Naive thymus-derived CD4-positive, alpha-beta T cell (primary cell): ENCODE measurements around the gene ROR2. TPM values are rescaled to one million over a fixed set of nuclear protein-coding genes. Genes with fewer than 3 reads are reported as not detected.

Experiments
- ATAC-seq: fragments of 150-1000 bp; cut with Tn5 transposase; 2 replicates; pipeline ENCODE4 v1.10.0; 2021; ENCODE audit warnings: mild to moderate bottlenecking, moderate library complexity
- CTCF ChIA-PET: fragments of 350-600 bp; sonication (Branson Sonifier 250); formaldehyde crosslinking; loops from one replicate; lab custom pipeline; 2021; ENCODE audit warnings: antibody characterized with exemption; lab: Charles Lee
- POLR2A ChIA-PET: fragments of 350-600 bp; sonication (Branson Sonifier 250); formaldehyde crosslinking; loops from one replicate; lab custom pipeline; 2021; ENCODE audit warnings: antibody characterized with exemption, inconsistent platforms; lab: Charles Lee
- DNase-seq, 9 donors: peaks; one replicate each; pipeline versions ENCODE4 v3.0.0 to v3.0.0-alpha.2; 2020 to 2022; ENCODE audit warnings: mixed read lengths in 1 of 9
- H3K27ac ChIP-seq: one replicate; pipeline ENCODE4 v1.7.0; 2013; ENCODE audit warnings: mild to moderate bottlenecking, low read depth, low read length, moderate library complexity
- H3K27me3 ChIP-seq, 2 donors: one replicate each; pipeline ENCODE4 v1.7.0; 2013; ENCODE audit warnings: low read length in 2 of 2, mild to moderate bottlenecking in 2 of 2, moderate library complexity in 2 of 2; ENCODE audit not compliant: control insufficient read depth in 2 of 2, insufficient read depth in 2 of 2
- H3K36me3 ChIP-seq, 3 experiments: 1 replicate in 2 of 3; 2 replicates in 1 of 3; pipeline ENCODE4 v1.7.0; 2013; ENCODE audit warnings: low read length in 3 of 3, mild to moderate bottlenecking in 3 of 3, moderate library complexity in 1 of 3; ENCODE audit not compliant: insufficient read depth in 3 of 3, control insufficient read depth in 2 of 3
- H3K4me1 ChIP-seq, 2 donors: one replicate each; pipeline ENCODE4 v1.7.0; 2013; ENCODE audit warnings: low read length in 2 of 2, mild to moderate bottlenecking in 2 of 2, moderate library complexity in 1 of 2; ENCODE audit not compliant: control insufficient read depth in 2 of 2, insufficient read depth in 2 of 2
- H3K4me3 ChIP-seq: 2 replicates; pipeline ENCODE4 v1.7.0; 2013; ENCODE audit warnings: mild to moderate bottlenecking, low read length
- H3K9me3 ChIP-seq, 3 experiments: 1 replicate in 2 of 3; 2 replicates in 1 of 3; pipeline ENCODE4 v1.7.0; 2013; ENCODE audit warnings: low read length in 3 of 3; ENCODE audit not compliant: control insufficient read depth in 2 of 3
- H3K27ac Mint-ChIP-seq, 9 donors: one replicate each; pipeline ENCODE4 v1.8.0; 2020 to 2022; ENCODE audit warnings: mixed read lengths in 9 of 9, mild to moderate bottlenecking in 8 of 9, moderate library complexity in 5 of 9, inconsistent platforms in 2 of 9
- H3K27me3 Mint-ChIP-seq, 5 donors: one replicate each; pipeline ENCODE4 v1.8.0; 2021 to 2022; ENCODE audit warnings: mixed read lengths in 5 of 5, mild to moderate bottlenecking in 1 of 5
- H3K36me3 Mint-ChIP-seq, 5 donors: one replicate each; pipeline ENCODE4 v1.8.0; 2020 to 2022; ENCODE audit warnings: mixed read lengths in 5 of 5, mild to moderate bottlenecking in 3 of 5, inconsistent platforms in 1 of 5
- H3K4me1 Mint-ChIP-seq, 7 donors: one replicate each; pipeline ENCODE4 v1.8.0; 2020 to 2022; ENCODE audit warnings: mixed read lengths in 7 of 7, mild to moderate bottlenecking in 3 of 7, inconsistent platforms in 1 of 7
- H3K4me3 Mint-ChIP-seq, 10 donors: one replicate each; pipeline ENCODE4 v1.8.0; 2020 to 2022; ENCODE audit warnings: mild to moderate bottlenecking in 10 of 10, mixed read lengths in 10 of 10, moderate library complexity in 6 of 10, inconsistent platforms in 2 of 10
- H3K9me3 Mint-ChIP-seq, 11 donors: one replicate each; pipeline ENCODE4 v1.8.0; 2020 to 2022; ENCODE audit warnings: mixed read lengths in 11 of 11, mild to moderate bottlenecking in 4 of 11, inconsistent platforms in 1 of 11, moderate library complexity in 1 of 11
- intact Hi-C, 2 donors: fragments of 100-400 bp; cut with micrococcal nuclease; formaldehyde crosslinking; loops; one replicate each; pipeline ENCODE4 v1.15.1; 2023
- polyA plus RNA-seq, 2 donors: library from polyadenylated mRNA; unstranded; fragments of 300-500 nt; fragmentation: Illumina TruSeq; gene quantifications; one replicate each; pipeline ENCODE4 v1.2.3, GENCODE V29; 2021
- total RNA-seq, 6 experiments: library from RNA in 5 of 6; stranded (reverse) in 5 of 6; gene quantifications; 1 replicate in 5 of 6; 2 replicates in 1 of 6; pipeline ENCODE4 v1.2.3 and lab custom pipeline; 2021 to 2026

Gene ROR2
- total and polyA plus RNA-seq, 7 experiments from 2014 or later, result 0.48 to 2.1 TPM; not detected in 5

GRCh38 chr9:91768507-91768906, 181.5 kb downstream of the ROR2 start:
- H3K27me3 ChIP-seq, result no peaks in the 10 kb centered on the region
- peaks cover 0 to 4% (median 0%) of the 10 kb centered on the region in 11 donors for H3K9me3 Mint-ChIP-seq
- DNase-seq, result no peak
- H3K27ac ChIP-seq, result no peak overlapping the region
- H3K27me3 Mint-ChIP-seq, result peaks cover 18 to 50% (median 33%) of the 10 kb centered on the region in 5 donors
- peaks cover 0 to 3% (median 0%) of the 10 kb centered on the region in 5 donors for H3K36me3 Mint-ChIP-seq
- ATAC-seq, result no peak
- H3K4me1 Mint-ChIP-seq, result no peaks in the 10 kb centered on the region
- ChIA-PET POLR2A (no interaction called here), CTCF (no interaction called here)
- H3K4me3 Mint-ChIP-seq, result no peak overlapping the region
- H3K9me3 ChIP-seq, result no peaks in the 10 kb centered on the region
- H3K4me3 ChIP-seq, result no peak overlapping the region
- intact Hi-C loops, result no loop called here
- no peak overlapping the region for H3K27ac Mint-ChIP-seq
- no peaks in the 10 kb centered on the region for H3K36me3 ChIP-seq
- no peaks in the 10 kb centered on the region for H3K4me1 ChIP-seq

- H3K4me1 Mint-ChIP-seq, result no peaks in the 10 kb centered on the region
- intact Hi-C loops, result no loop called here
- DNase-seq (no peak), ATAC-seq (no peak)
- H3K27me3 Mint-ChIP-seq, result peaks cover 31 to 51% (median 34%) of the 10 kb centered on the region in 5 donors
- ChIA-PET POLR2A (no interaction called here), CTCF (interaction anchor here (0.6 kb wide), 1 partner anchor 958 kb away, joined by 3 read pairs; no protein-coding TSS in a partner anchor)
- H3K27me3 ChIP-seq, result no peaks in the 10 kb centered on the region
- H3K36me3 ChIP-seq, result no peaks in the 10 kb centered on the region
- H3K4me3 Mint-ChIP-seq, result no peak overlapping the region
- no peak overlapping the region for H3K27ac ChIP-seq
- H3K27ac Mint-ChIP-seq, result no peak overlapping the region
- peaks cover 0 to 7% (median 0%) of the 10 kb centered on the region in 5 donors for H3K36me3 Mint-ChIP-seq
- no peak overlapping the region for H3K4me3 ChIP-seq
- H3K9me3 Mint-ChIP-seq, result peaks cover 0 to 11% (median 3%) of the 10 kb centered on the region in 11 donors
- no peaks in the 10 kb centered on the region for H3K9me3 ChIP-seq
- no peaks in the 10 kb centered on the region for H3K4me1 ChIP-seq
Observed at GRCh38 chr9:91766315-91767069, 183.5 kb downstream of the ROR2 start.

GRCh38 chr9:91765296-91765695, 184.7 kb downstream of the ROR2 start:
- no peak overlapping the region for H3K4me3 ChIP-seq
- no peaks in the 10 kb centered on the region for H3K27me3 ChIP-seq
- Mint-ChIP-seq H3K4me1 (no peaks in the 10 kb centered on the region), H3K4me3 (no peak overlapping the region), H3K9me3 (peaks cover 0 to 11% (median 3%) of the 10 kb centered on the region in 11 donors), H3K27ac (no peak overlapping the region), H3K36me3 (peaks cover 0 to 7% (median 0%) of the 10 kb centered on the region in 5 donors), H3K27me3 (peaks cover 31 to 50% (median 34%) of the 10 kb centered on the region in 5 donors)
- ATAC-seq (no peak), DNase-seq (no peak)
- ChIA-PET CTCF (no interaction called here), POLR2A (no interaction called here)
- H3K4me1 ChIP-seq, result no peaks in the 10 kb centered on the region
- H3K27ac ChIP-seq, result no peak overlapping the region
- H3K36me3 ChIP-seq, result no peaks in the 10 kb centered on the region
- intact Hi-C loops, result no loop called here
- no peaks in the 10 kb centered on the region for H3K9me3 ChIP-seq

GRCh38 chr9:91764661-91765060, 185.4 kb downstream of the ROR2 start:
- no peak for ATAC-seq
- DNase-seq, result no peak
- CTCF ChIA-PET, result no interaction called here
- H3K4me1 Mint-ChIP-seq, result no peaks in the 10 kb centered on the region
- peaks cover 0 to 11% (median 3%) of the 10 kb centered on the region in 11 donors for H3K9me3 Mint-ChIP-seq
- POLR2A ChIA-PET, result no interaction called here
- H3K36me3 Mint-ChIP-seq, result peaks cover 0 to 4% (median 0%) of the 10 kb centered on the region in 5 donors
- no peak overlapping the region for H3K4me3 ChIP-seq
- peaks cover 31 to 43% (median 32%) of the 10 kb centered on the region in 5 donors for H3K27me3 Mint-ChIP-seq
- H3K4me3 Mint-ChIP-seq, result no peak overlapping the region
- H3K36me3 ChIP-seq, result no peaks in the 10 kb centered on the region
- no peaks in the 10 kb centered on the region for H3K9me3 ChIP-seq
- no peaks in the 10 kb centered on the region for H3K4me1 ChIP-seq
- no peak overlapping the region for H3K27ac ChIP-seq
- no peaks in the 10 kb centered on the region for H3K27me3 ChIP-seq
- H3K27ac Mint-ChIP-seq, result no peak overlapping the region
- intact Hi-C loops, result no loop called here

- Mint-ChIP-seq H3K27me3 (peaks cover 9 to 31% (median 17%) of the 10 kb centered on the region in 5 donors), H3K4me3 (no peak overlapping the region), H3K27ac (no peak overlapping the region), H3K36me3 (peaks cover 0 to 4% (median 0%) of the 10 kb centered on the region in 5 donors), H3K9me3 (peaks cover 0 to 11% (median 3%) of the 10 kb centered on the region in 11 donors), H3K4me1 (peaks cover 0 to 2% (median 0%) of the 10 kb centered on the region in 7 donors)
- Histone ChIP-seq H3K4me3 (no peak overlapping the region), H3K27me3 (no peaks in the 10 kb centered on the region), H3K9me3 (no peaks in the 10 kb centered on the region), H3K27ac (no peak overlapping the region), H3K4me1 (no peaks in the 10 kb centered on the region), H3K36me3 (no peaks in the 10 kb centered on the region)
- ATAC-seq (no peak), DNase-seq (no peak)
- ChIA-PET CTCF (no interaction called here), POLR2A (no interaction called here)
- intact Hi-C loops, result no loop called here
Observed at GRCh38 chr9:91761362-91761761, 188.7 kb downstream of the ROR2 start.

- no peaks in the 10 kb centered on the region for H3K36me3 ChIP-seq
- H3K27ac Mint-ChIP-seq, result no peak overlapping the region
- intact Hi-C loops, result no loop called here
- POLR2A ChIA-PET, result no interaction called here
- peaks cover 0 to 11% (median 3%) of the 10 kb centered on the region in 11 donors for H3K9me3 Mint-ChIP-seq
- H3K4me1 Mint-ChIP-seq, result peaks cover 0 to 2% (median 0%) of the 10 kb centered on the region in 7 donors
- H3K4me1 ChIP-seq, result no peaks in the 10 kb centered on the region
- H3K27ac ChIP-seq, result no peak overlapping the region
- ATAC-seq (no peak), DNase-seq (no peak)
- H3K9me3 ChIP-seq, result no peaks in the 10 kb centered on the region
- no peak overlapping the region for H3K4me3 ChIP-seq
- no peak overlapping the region for H3K4me3 Mint-ChIP-seq
- CTCF ChIA-PET, result no interaction called here
- H3K27me3 Mint-ChIP-seq, result peaks cover 5 to 29% (median 12%) of the 10 kb centered on the region in 5 donors
- H3K27me3 ChIP-seq, result no peaks in the 10 kb centered on the region
- H3K36me3 Mint-ChIP-seq, result peaks cover 0 to 4% (median 0%) of the 10 kb centered on the region in 5 donors
Observed at GRCh38 chr9:91760906-91761305, 189.1 kb downstream of the ROR2 start.
